Endothelial cell of umbilical vein (primary cell): Measurements from ENCODE around the gene CIB1. TPM values are rescaled to one million over a fixed set of nuclear protein-coding genes. Genes with fewer than 3 reads are reported as not detected.

Experiments used
- BruUV-seq: library from RNA; stranded (reverse); fragments of 400-500 nt; replicated peaks from 2 replicates; lab custom pipeline; 2021; lab: Mats Ljungman, UMichigan
- CTCF ChIA-PET: fragments of 300-600, 350-600 bp; sonication (Branson Sonifier 250); formaldehyde crosslinking; loops from one replicate; lab custom pipeline; 2021; ENCODE audit warnings: antibody characterized with exemption, inconsistent platforms; lab: Charles Lee
- POLR2A ChIA-PET: fragments of 300-600, 350-600 bp; sonication (Branson Sonifier 250); formaldehyde crosslinking; loops from one replicate; lab custom pipeline; 2021; ENCODE audit warnings: antibody characterized with exemption, inconsistent platforms; lab: Charles Lee
- DNase-seq: peaks from one replicate; pipeline ENCODE4 v3.0.0-alpha.2; 2011; ENCODE audit warnings: low read depth, low spot score
- FAIRE-seq: peaks from 2 replicates; lab custom pipeline; 2011; peaks lifted over from hg19 to GRCh38; lab: Jason Lieb, UNC
- H2AFZ ChIP-seq: 2 replicates; pipeline ENCODE4 v1.6.0; 2012; ENCODE audit warnings: low read depth, low read length, control low read depth, inconsistent platforms
- H3K27ac ChIP-seq: 2 replicates; pipeline ENCODE4 v1.5.1; 2011; ENCODE audit warnings: low read depth, mild to moderate bottlenecking, control low read depth, low read length, moderate library complexity; ENCODE audit not compliant: insufficient read depth
- H3K27me3 ChIP-seq, 2 experiments: 2 replicates each; pipeline versions ENCODE4 v1.6.0 to v1.6.1; 2011; ENCODE audit warnings: low read length in 2 of 2, mixed read lengths in 1 of 2; ENCODE audit not compliant: control insufficient read depth in 2 of 2, insufficient read depth in 2 of 2
- H3K36me3 ChIP-seq, 2 experiments: 2 replicates in 1 of 2; 3 replicates in 1 of 2; pipeline ENCODE4 v1.5.1; 2011; ENCODE audit warnings: low read length in 2 of 2, mild to moderate bottlenecking in 1 of 2, moderate library complexity in 1 of 2; ENCODE audit not compliant: control insufficient read depth in 2 of 2, insufficient read depth in 2 of 2; ENCODE audit errors: extremely low read depth in 1 of 2
- H3K4me1 ChIP-seq: 3 replicates; pipeline ENCODE4 v1.5.1; 2011; ENCODE audit warnings: mild to moderate bottlenecking, low read length; ENCODE audit not compliant: control insufficient read depth, insufficient read depth; ENCODE audit errors: extremely low read depth
- H3K4me2 ChIP-seq: 2 replicates; pipeline ENCODE4 v1.6.1; 2011; ENCODE audit warnings: low read length, control low read depth, mixed read lengths; ENCODE audit not compliant: insufficient read depth
- H3K4me3 ChIP-seq, 3 experiments: fragments of 200-600 bp in 1 of 3; sonication (generic), shearing (Covaris generic) in 1 of 3; replicated peaks in 1 of 3; 2 replicates each; pipeline ENCODE4 v1.5.1; 2011 to 2016; ENCODE audit warnings: control low read depth in 3 of 3, low read length in 3 of 3, mild to moderate bottlenecking in 2 of 3, inconsistent platforms in 1 of 3, low read depth in 1 of 3, moderate library complexity in 1 of 3; ENCODE audit not compliant: insufficient read depth in 1 of 3
- H3K79me2 ChIP-seq: 2 replicates; pipeline ENCODE4 v1.6.0; 2012; ENCODE audit warnings: low read length, inconsistent platforms; ENCODE audit not compliant: control insufficient read depth, insufficient read depth
- H3K9ac ChIP-seq: replicated peaks from 2 replicates; pipeline ENCODE3; 2011; ENCODE audit warnings: low read length, control low read depth; ENCODE audit not compliant: insufficient read depth; ENCODE audit errors: extremely low read depth
- H3K9me1 ChIP-seq: replicated peaks from 3 replicates; pipeline ENCODE4 v1.6.0; 2011; ENCODE audit warnings: mild to moderate bottlenecking, low read length; ENCODE audit not compliant: control insufficient read depth, insufficient read depth; ENCODE audit errors: extremely low read depth
- H3K9me3 ChIP-seq: replicated peaks from 2 replicates; pipeline ENCODE4 v1.5.1; 2012; ENCODE audit warnings: low read length, inconsistent platforms; ENCODE audit not compliant: control insufficient read depth, insufficient read depth
- H4K20me1 ChIP-seq: replicated peaks from 2 replicates; pipeline ENCODE3; 2011; ENCODE audit warnings: mild to moderate bottlenecking, low read length; ENCODE audit not compliant: control insufficient read depth, insufficient read depth; ENCODE audit errors: extremely low read depth
- FOS ChIP-seq: IDR thresholded peaks from 2 replicates; pipeline ENCODE4 v1.6.1; 2011; ENCODE audit warnings: mild to moderate bottlenecking, low read length, moderate library complexity, borderline replicate concordance; ENCODE audit not compliant: insufficient read depth
- GATA2 ChIP-seq: IDR thresholded peaks from 2 replicates; pipeline ENCODE4 v1.7.0; 2011; ENCODE audit warnings: low read depth, mild to moderate bottlenecking, moderate library complexity, mixed read lengths, low read length; ENCODE audit not compliant: insufficient read length, insufficient read depth
- JUN ChIP-seq: IDR thresholded peaks from 2 replicates; pipeline ENCODE4 v1.6.1; 2011; ENCODE audit warnings: borderline replicate concordance, low read depth; ENCODE audit not compliant: insufficient read length, insufficient read depth
- MAX ChIP-seq: IDR thresholded peaks from 2 replicates; pipeline ENCODE4 v1.6.1; 2011; ENCODE audit not compliant: insufficient read depth, insufficient read length
- POLR2A ChIP-seq: IDR thresholded peaks from 2 replicates; pipeline ENCODE4 v1.6.1; 2012; ENCODE audit warnings: low read depth, mild to moderate bottlenecking, control low read depth, low read length
- dilution Hi-C: fragments of 300-500 bp; cut with MboI; formaldehyde crosslinking; loops from one replicate; pipeline ENCODE4 v1.15.0; 2019; ENCODE audit warnings: low sequenced_read_pairs; ENCODE audit not compliant: extremely low pct_ligation_motif_present
- intact Hi-C: fragments of 100-400 bp; cut with micrococcal nuclease; formaldehyde crosslinking; loops from one replicate; pipeline ENCODE4 v1.10.0; 2022
- polyA plus RNA-seq, 4 experiments: library from polyadenylated mRNA; depleted of rRNA in 3 of 4; stranded (reverse) in 3 of 4; unstranded in 1 of 4; fragments of >200 nt; gene quantifications; 2 replicates each; pipeline versions ENCODE4 v1.2.1 to v1.2.3, GENCODE V29; 2011 to 2012; ENCODE audit warnings: missing spikeins in 1 of 4
- total RNA-seq: library from RNA; stranded (reverse); gene quantifications from 2 replicates; pipeline ENCODE4 v1.2.3, GENCODE V29; 2021

CIB1 gene
- total and polyA plus RNA-seq, 2 donors (not counting 3 experiments of a cell fraction or from before 2014, with no cell fraction given), result 58.3 to 105 TPM

GRCh38 chr15:90234096-90234988, 601 bp upstream of the CIB1 start, which contains the start of gene GDPGP1:
GDPGP1 (plus strand) TSS chr15:90234209; CDS start chr15:90240909, 6,700 bp downstream.
- Histone ChIP-seq H3K9me3 (no peaks in the 10 kb centered on the region), H3K9me1 (no peaks in the 10 kb centered on the region), H3K4me1 (peaks cover 18% of the 10 kb centered on the region), H3K79me2 (peaks cover 11% of the 10 kb centered on the region), H2AFZ (peak within 1 kb of the TSS; percentile 78), H3K9ac (peak within 1 kb of the TSS; percentile 92), H3K4me2 (peak within 1 kb of the TSS; percentile 92), H3K4me3 (peak within 1 kb of the TSS; percentile 77 to 93 (median 82)), H3K27me3 (no peaks in the 10 kb centered on the region), H4K20me1 (no peaks in the 10 kb centered on the region), H3K36me3 (peaks cover 3 to 10% of the 10 kb centered on the region in 2 experiments), H3K27ac (peak within 1 kb of the TSS; percentile 69)
- intact Hi-C loops, result loop anchor here (1.0 to 5.0 kb wide), 3 partner anchors 15 to 132 kb away; partner anchors contain the start of genes IDH2, NGRN and TTLL13
- ChIA-PET CTCF (interaction anchor here (0.9 to 5.2 kb wide), 9 partner anchors 13 to 73 kb away, joined by 3 to 47 read pairs (median 8); partner anchors contain the start of genes NGRN and TTLL13), POLR2A (interaction anchor here (0.8 to 1.5 kb wide), 5 partner anchors 14 to 33 kb away, joined by 4 to 8 read pairs (median 5); partner anchors contain the start of genes NGRN, SEMA4B and TTLL13)
- DNase-seq, result no peak
- dilution Hi-C loops, result no loop called here
- no peak for FAIRE-seq
- TSS peak; percentile 60 for BruUV-seq
- peak; percentile 41 for TF ChIP-seq FOS
- TF ChIP-seq GATA2, result peak; percentile 69
- peak; percentile 50 for TF ChIP-seq POLR2A
- no peak for TF ChIP-seq MAX
- TF ChIP-seq JUN, result no peak
